NCI-H2196 (cell line): ENCODE results near the gene IMPG1.

Experiments
- DNase-seq: peaks from one replicate; lab custom pipeline; 2025; ENCODE audit not compliant: unreplicated experiment; lab: John Stamatoyannopoulos, UW

IMPG1 gene

DNA sequence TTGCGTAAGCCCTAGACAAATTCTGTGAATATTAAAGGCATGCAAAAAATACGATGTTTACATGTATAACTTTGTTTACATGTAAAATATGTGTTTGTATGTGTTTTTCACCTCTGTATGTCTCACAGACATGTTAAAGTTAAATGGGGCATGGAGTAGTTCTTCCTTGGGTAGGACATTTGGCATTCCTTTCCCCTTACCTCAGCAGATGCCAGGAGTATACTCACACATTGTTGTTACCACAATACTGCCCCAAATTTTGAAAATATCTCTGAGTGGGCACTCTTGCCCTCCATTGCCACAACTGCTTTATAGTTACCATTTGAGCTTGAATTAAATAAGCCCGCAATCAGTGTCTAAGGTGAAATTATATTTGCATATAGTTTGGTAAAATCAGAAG, 175.9 kb downstream of the IMPG1 start:
- DNase-seq: no peak

DNA sequence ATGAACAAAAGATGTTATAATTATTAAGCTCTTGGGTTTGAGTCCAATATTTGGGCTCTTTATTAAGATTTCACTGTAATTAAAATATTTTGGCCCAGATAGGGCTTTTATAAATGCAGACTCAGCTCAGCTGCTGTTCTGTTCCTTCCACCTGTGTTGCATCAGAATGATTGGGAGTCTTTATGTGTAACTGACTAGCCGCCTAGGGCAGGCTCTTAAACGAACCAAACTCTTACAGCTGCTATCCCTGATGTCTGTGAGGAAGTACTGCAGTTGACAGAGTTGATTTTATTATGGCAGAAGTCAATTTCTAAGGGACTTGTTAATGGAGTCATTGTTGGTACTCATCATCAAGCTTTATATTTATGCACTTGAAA, 178.7 kb downstream of the IMPG1 start:
- DNase-seq: no peak

DNA sequence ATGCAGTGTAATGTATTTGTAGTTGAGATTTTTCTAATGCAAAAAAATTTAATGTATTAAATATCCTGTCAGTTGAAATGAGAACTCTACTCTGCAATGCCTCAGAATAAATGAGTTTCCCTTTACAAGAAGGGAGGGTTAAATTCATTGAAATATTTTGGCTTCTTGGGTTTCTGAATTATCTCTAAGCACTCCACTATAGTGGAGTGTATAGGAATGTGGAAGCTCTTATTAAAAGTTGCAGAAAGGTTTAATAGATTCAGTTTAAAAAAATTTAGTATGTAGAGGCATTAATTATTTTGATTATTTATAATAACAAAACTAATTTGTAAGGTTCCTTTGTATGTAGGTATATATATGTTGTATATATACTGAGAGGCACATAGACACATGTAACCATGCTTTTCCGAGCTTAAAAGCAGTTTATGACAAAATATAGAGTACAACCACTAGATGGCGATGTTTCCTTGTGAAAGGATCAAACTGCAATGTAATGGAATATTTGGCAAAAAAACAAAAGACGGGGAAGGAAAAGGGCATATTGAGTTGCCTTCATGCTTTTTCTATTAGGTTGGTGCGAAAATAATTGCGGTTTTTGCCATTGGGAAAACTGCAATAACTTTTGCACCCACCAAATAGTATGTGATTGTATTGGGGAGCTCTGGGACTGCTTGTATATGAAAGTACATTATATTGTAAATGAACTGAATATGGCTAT, 179.2 kb downstream of the IMPG1 start:
- peak; percentile 84 for DNase-seq

DNA sequence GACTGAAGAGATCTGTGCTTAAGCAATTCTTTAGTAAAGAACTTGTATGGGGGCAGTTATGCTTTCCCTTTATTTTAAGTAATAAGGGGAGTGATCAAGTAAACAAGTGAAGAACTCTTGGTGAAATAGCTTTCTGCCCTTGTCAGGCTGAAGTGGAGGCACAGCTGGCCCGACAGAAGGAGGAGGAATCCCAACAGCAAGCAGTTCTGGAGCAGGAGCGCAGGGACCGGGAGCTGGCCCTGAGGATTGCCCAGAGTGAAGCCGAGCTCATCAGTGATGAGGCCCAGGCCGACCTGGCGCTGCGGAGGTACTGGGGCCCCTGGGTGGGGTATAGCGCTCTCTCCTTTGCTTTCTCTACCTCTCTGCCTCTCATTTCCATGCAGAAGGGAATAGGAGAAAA, 180.1 kb downstream of the IMPG1 start:
- DNase-seq: no peak

DNA sequence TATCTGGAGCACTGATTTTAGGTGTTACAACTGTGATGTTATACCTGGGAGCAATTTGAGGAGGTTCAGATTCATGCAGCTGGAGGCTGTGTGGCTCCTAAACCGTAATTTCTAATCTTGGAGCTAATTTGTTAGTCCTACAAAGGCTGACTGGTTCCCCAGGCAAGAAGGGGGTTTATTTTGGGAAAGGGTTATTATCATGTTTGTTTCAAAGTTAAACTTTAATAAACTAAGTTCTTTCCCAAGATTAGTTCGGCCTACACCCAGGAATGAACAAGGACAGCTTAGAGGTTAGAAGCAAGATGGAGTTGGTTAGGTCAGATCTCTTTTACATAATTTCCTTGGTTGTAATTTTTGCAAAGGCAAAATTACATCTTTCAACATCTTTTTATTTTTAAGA, 187.6 kb downstream of the IMPG1 start:
- DNase-seq: no peak

DNA sequence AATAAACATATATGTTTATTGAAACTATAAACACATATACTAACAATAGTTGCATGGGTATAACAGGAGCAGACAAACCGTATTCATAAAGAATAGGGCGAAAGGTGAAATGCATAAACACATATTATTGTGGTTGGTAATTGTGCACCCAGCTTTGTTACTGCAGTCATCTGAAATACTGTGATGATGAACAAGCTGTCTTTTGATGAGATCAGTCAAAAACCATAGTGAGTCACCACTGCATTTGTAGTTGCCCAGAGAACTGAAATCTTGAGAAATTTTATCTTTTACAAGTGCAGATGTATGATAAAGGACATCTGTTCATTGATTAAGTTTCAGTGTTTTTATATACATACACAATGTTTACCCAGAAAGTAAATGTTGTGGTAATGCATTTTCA, 189.7 kb downstream of the IMPG1 start:
- DNase-seq: no peak

DNA sequence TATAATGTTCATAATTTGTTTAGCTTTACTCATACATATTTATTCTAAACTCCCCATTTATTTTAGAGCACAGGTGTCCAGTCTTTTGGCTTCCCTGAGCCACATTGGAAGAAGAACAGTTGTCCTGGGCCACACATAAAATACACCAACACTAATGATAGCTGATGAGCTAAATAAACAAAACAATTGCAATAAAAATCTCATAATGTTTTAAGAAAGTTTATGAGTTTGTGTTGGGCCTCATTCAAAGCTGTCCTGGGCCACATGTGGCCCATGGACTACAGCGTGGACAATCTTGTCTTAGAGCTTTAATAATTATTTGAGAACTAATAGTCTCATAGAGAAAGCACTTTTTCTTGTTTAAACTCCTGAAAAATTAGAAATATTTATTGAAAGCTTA, 192.2 kb downstream of the IMPG1 start:
- DNase-seq: no peak

DNA sequence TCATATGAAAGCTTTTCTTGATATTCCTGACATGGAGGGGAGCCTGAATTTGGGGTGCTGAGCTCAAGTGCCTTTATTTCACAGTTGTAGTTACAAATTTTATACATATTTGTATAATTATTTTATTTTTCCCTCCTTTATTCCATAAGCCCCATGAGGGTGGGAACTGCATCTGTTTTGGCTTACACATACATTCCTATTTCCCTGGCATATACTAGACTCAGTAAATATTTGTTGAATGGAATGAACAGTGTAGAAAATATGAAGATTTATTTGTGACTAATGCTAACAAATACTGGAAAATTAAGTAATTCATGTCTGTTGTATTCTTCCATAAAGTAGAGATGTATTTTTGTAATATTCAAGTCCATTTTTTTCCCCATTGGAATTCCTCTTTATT, 196.3 kb downstream of the IMPG1 start:
- no peak for DNase-seq

DNA sequence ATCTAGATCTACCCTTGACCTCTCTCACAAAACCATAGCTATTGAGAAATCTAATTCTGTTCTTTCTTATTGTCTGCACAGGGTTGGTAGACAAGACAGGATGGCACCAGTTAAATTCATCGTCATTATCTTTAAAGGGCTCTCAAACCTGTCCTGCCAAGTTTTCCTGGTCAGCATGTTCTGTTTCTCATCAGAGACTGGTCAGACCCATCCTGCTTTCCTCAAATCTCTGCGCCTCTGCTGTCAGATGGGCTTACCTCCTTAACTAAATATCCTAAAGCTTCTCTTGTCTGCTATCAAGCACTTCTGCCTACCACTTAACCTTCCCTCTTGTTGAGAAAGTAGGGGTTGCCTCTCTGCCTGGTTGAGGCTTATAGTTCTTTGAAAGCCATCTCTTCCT, 198.2 kb downstream of the IMPG1 start:
- no peak for DNase-seq
